ENCODE measurements around the gene ZNF229.

ZNF229 gene

DNA sequence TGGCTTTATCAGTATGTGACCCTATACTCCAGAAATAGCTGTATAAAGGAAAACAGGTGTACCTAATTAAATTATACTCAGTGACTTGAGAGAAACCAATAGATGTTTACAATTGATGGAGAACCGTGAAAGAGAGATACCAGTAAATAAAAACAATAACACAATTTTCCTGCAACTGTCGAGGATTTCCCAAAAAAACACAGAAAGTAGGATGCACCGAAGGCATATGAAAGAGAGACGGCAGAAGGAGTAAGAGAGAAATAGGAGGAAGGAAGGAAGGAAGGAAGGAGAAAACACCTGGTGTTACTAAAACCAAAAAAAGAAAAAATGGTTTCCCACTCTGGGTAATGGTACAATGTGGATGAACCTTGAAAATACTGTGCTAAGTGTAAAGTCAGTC, 6.8 kb upstream of the ZNF229 start:
- no peaks in the 10 kb centered on the region for H3K36me3 ChIP-seq (ENCODE audit: low read depth)
- TF ChIP-seq, protein P1, sequence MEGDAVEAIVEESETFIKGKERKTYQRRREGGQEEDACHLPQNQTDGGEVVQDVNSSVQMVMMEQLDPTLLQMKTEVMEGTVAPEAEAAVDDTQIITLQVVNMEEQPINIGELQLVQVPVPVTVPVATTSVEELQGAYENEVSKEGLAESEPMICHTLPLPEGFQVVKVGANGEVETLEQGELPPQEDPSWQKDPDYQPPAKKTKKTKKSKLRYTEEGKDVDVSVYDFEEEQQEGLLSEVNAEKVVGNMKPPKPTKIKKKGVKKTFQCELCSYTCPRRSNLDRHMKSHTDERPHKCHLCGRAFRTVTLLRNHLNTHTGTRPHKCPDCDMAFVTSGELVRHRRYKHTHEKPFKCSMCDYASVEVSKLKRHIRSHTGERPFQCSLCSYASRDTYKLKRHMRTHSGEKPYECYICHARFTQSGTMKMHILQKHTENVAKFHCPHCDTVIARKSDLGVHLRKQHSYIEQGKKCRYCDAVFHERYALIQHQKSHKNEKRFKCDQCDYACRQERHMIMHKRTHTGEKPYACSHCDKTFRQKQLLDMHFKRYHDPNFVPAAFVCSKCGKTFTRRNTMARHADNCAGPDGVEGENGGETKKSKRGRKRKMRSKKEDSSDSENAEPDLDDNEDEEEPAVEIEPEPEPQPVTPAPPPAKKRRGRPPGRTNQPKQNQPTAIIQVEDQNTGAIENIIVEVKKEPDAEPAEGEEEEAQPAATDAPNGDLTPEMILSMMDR (IDR thresholded peaks at IDR 0.05; ENCODE audit: poor library complexity, severe bottlenecking) = no peak
- no peak overlapping the region for H3K4me3 ChIP-seq (ENCODE audit: severe bottlenecking)
- H3K9me3 ChIP-seq (ENCODE audit: severe bottlenecking) = no peaks in the 10 kb centered on the region
- DNase-seq (ENCODE audit: low spot score) (no peak), ATAC-seq (ENCODE audit: low read depth) (no peak)
- no peaks in the 10 kb centered on the region for H3K27me3 ChIP-seq (ENCODE audit: insufficient read depth, poor library complexity, severe bottlenecking)
- no peaks in the 10 kb centered on the region for H3K4me1 ChIP-seq (ENCODE audit: insufficient read depth, poor library complexity, severe bottlenecking)
- H3K27ac ChIP-seq (ENCODE audit: poor library complexity, severe bottlenecking) = no peak overlapping the region

DNA sequence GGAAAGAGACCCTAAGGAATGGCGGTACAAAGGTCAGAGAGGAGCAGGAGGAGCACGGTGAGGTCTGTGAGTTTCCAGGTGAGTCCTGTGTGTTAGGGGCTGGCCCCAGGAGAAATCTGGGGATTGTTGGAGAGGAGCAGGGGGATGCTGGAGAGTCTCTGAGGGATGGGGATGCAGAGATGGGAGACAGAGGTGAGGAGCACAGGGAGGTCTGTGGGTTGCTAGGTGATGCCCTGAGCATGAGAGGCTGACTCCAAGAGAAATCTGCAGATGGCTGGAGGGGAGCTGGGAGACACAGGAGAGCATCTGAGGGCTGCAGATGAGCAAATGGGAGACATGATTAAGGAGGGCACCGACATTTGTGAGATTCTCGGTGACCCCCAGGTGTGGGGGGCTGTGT, 4.1 kb upstream of the ZNF229 start:
- Histone ChIP-seq H3K4me1 (ENCODE audit: insufficient read depth, poor library complexity, severe bottlenecking) (peaks cover 4% of the 10 kb centered on the region), H3K27me3 (ENCODE audit: insufficient read depth, poor library complexity, severe bottlenecking) (no peaks in the 10 kb centered on the region), H3K36me3 (ENCODE audit: low read depth) (no peaks in the 10 kb centered on the region), H3K4me3 (ENCODE audit: severe bottlenecking) (no peak overlapping the region), H3K27ac (ENCODE audit: poor library complexity, severe bottlenecking) (no peak overlapping the region), H3K9me3 (ENCODE audit: severe bottlenecking) (no peaks in the 10 kb centered on the region)
- TF ChIP-seq, protein P1 (IDR thresholded peaks at IDR 0.05; ENCODE audit: poor library complexity, severe bottlenecking) = no peak
- ATAC-seq (ENCODE audit: low read depth) (no peak), DNase-seq (ENCODE audit: low spot score) (no peak)

DNA sequence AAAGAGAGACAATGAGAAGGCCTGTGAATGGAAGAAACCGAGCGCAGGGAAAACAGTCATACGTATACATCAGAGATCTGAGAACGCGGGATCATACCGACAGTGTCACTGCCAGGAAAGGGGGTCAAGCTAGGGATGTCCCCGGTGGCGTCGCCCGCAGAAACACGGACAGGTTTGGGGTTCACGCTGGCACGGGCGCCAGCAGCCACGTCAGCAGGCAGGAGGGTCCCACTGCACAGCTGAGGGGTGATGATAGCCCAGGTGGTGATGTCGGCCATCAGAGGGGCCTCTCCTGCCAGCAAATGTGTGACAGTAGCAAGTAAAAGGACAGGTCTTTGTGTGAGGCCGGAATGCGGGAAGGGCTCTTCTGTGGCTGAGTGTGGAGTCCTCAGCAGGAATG, 3.4 kb upstream of the ZNF229 start:
- Histone ChIP-seq H3K36me3 (ENCODE audit: low read depth) (peaks cover 3% of the 10 kb centered on the region; the same call in 1 of the 2 replicates), H3K4me3 (ENCODE audit: severe bottlenecking) (no peak overlapping the region), H3K27ac (ENCODE audit: poor library complexity, severe bottlenecking) (no peak overlapping the region), H3K9me3 (ENCODE audit: severe bottlenecking) (no peaks in the 10 kb centered on the region), H3K27me3 (ENCODE audit: insufficient read depth, poor library complexity, severe bottlenecking) (no peaks in the 10 kb centered on the region), H3K4me1 (ENCODE audit: insufficient read depth, poor library complexity, severe bottlenecking) (peaks cover 4% of the 10 kb centered on the region)
- TF ChIP-seq, protein P1 (IDR thresholded peaks at IDR 0.05; ENCODE audit: poor library complexity, severe bottlenecking) = no peak
- DNase-seq (ENCODE audit: low spot score) (no peak), ATAC-seq (ENCODE audit: low read depth) (no peak)

DNA sequence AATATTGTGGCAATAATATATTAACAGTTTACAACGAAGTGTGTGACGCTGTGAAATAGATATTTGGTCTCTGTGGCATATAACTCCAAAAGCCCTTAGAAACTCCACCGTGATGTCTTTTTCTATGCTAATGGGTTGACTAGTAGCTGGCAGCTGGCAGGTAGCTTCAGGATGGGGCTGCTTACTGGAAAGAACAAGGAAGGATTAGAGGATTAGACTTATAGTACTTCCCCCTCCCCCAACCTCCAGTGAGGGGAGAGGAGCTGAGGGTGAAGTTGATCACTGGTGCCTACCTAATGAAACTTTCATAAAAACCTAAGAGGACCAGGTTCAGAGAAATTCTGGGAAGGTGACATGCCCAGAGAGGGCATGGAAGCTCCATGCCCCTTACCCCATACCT, 9.8 kb downstream of the ZNF229 start:
- Histone ChIP-seq H3K36me3 (ENCODE audit: low read depth) (peaks cover 60% of the 10 kb centered on the region), H3K4me1 (ENCODE audit: insufficient read depth, poor library complexity, severe bottlenecking) (no peaks in the 10 kb centered on the region), H3K27me3 (ENCODE audit: insufficient read depth, poor library complexity, severe bottlenecking) (no peaks in the 10 kb centered on the region), H3K4me3 (ENCODE audit: severe bottlenecking) (no peak overlapping the region), H3K9me3 (ENCODE audit: severe bottlenecking) (no peaks in the 10 kb centered on the region), H3K27ac (ENCODE audit: poor library complexity, severe bottlenecking) (no peak overlapping the region)
- TF ChIP-seq, protein P1 (IDR thresholded peaks at IDR 0.05; ENCODE audit: poor library complexity, severe bottlenecking) = no peak
- ATAC-seq (ENCODE audit: low read depth) = no peak
- DNase-seq (ENCODE audit: low spot score) = no peak

DNA sequence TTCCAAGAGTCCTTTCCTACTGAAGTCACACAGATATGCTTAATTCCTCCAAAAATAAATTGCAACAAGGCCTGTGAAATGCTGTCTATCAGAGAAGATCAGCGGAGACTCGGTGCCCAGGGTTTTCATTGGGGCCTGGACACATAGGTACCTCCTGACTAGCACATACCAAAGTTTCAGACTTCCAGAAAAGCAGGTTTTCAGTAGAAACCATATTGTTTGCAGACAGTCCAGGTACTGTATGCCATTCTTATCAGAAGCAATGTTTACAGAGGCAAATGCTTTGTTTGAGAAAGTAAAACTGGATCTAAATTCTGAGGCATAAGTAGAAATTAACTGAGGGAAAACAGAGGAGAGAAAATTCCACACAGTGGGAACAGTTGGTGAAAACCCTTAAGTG, 12.8 kb downstream of the ZNF229 start:
- TF ChIP-seq, protein P1 (IDR thresholded peaks at IDR 0.05; ENCODE audit: poor library complexity, severe bottlenecking) = no peak
- no peaks in the 10 kb centered on the region for H3K27me3 ChIP-seq (ENCODE audit: insufficient read depth, poor library complexity, severe bottlenecking)
- no peak overlapping the region for H3K27ac ChIP-seq (ENCODE audit: poor library complexity, severe bottlenecking)
- no peak for ATAC-seq (ENCODE audit: low read depth)
- no peaks in the 10 kb centered on the region for H3K4me1 ChIP-seq (ENCODE audit: insufficient read depth, poor library complexity, severe bottlenecking)
- peaks cover 2% of the 10 kb centered on the region for H3K9me3 ChIP-seq (ENCODE audit: severe bottlenecking)
- peaks cover 61% of the 10 kb centered on the region for H3K36me3 ChIP-seq (ENCODE audit: low read depth)
- no peak overlapping the region for H3K4me3 ChIP-seq (ENCODE audit: severe bottlenecking)
- no peak for DNase-seq (ENCODE audit: low spot score)

All from RWPE2 (cell line).